Measurements from ENCODE around the gene UBE2G2. TPM values are rescaled to one million over a fixed set of nuclear protein-coding genes. Genes with fewer than 3 reads are reported as not detected.

UBE2G2 gene
- total RNA-seq, 1 donor: 75.3 TPM

- H3K4me2 ChIP-seq (ENCODE audit: insufficient read depth, low read length): no peak overlapping the region
- H3K27me3 ChIP-seq (ENCODE audit: insufficient read depth, low read length): no peaks in the 10 kb centered on the region
- H3K36me3 ChIP-seq (ENCODE audit: insufficient read depth, low read length): peaks cover 18% of the 10 kb centered on the region
- peaks cover 8% of the 10 kb centered on the region for H3K4me1 ChIP-seq (ENCODE audit: insufficient read depth, low read length)
- no peak overlapping the region for H3K4me3 ChIP-seq (ENCODE audit: insufficient read depth, low read length)
- peaks cover 94% of the 10 kb centered on the region for H3K79me2 ChIP-seq (ENCODE audit: insufficient read depth, low read length)
- peaks cover 57% of the 10 kb centered on the region for H4K20me1 ChIP-seq (ENCODE audit: insufficient read depth, low read length)
- TF ChIP-seq, protein P1, sequence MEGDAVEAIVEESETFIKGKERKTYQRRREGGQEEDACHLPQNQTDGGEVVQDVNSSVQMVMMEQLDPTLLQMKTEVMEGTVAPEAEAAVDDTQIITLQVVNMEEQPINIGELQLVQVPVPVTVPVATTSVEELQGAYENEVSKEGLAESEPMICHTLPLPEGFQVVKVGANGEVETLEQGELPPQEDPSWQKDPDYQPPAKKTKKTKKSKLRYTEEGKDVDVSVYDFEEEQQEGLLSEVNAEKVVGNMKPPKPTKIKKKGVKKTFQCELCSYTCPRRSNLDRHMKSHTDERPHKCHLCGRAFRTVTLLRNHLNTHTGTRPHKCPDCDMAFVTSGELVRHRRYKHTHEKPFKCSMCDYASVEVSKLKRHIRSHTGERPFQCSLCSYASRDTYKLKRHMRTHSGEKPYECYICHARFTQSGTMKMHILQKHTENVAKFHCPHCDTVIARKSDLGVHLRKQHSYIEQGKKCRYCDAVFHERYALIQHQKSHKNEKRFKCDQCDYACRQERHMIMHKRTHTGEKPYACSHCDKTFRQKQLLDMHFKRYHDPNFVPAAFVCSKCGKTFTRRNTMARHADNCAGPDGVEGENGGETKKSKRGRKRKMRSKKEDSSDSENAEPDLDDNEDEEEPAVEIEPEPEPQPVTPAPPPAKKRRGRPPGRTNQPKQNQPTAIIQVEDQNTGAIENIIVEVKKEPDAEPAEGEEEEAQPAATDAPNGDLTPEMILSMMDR (IDR thresholded peaks at IDR 0.05; ENCODE audit: extremely low read depth, low read depth, low read length): no peak
- DNase-seq (ENCODE audit: insufficient read length, low spot score, missing footprints): no peak
- no peak overlapping the region for H2AFZ ChIP-seq (ENCODE audit: low read length)
- H3K9me3 ChIP-seq (ENCODE audit: low read depth, low read length): no peaks in the 10 kb centered on the region
- no peak overlapping the region for H3K27ac ChIP-seq (ENCODE audit: low read depth, low read length)
Measured at GRCh38 chr21:44791246-44791645, 10.4 kb downstream of the UBE2G2 start.

- no peak for DNase-seq (ENCODE audit: insufficient read length, low spot score, missing footprints)
- TF ChIP-seq, protein P1 (IDR thresholded peaks at IDR 0.05; ENCODE audit: extremely low read depth, low read depth, low read length): no peak
- no peaks in the 10 kb centered on the region for H3K9me3 ChIP-seq (ENCODE audit: low read depth, low read length)
- H3K4me1 ChIP-seq (ENCODE audit: insufficient read depth, low read length): peaks cover 8% of the 10 kb centered on the region
- no peak overlapping the region for H3K4me3 ChIP-seq (ENCODE audit: insufficient read depth, low read length)
- no peak overlapping the region for H2AFZ ChIP-seq (ENCODE audit: low read length)
- peaks cover 94% of the 10 kb centered on the region for H3K79me2 ChIP-seq (ENCODE audit: insufficient read depth, low read length)
- H4K20me1 ChIP-seq (ENCODE audit: insufficient read depth, low read length): peaks cover 48% of the 10 kb centered on the region
- no peaks in the 10 kb centered on the region for H3K27me3 ChIP-seq (ENCODE audit: insufficient read depth, low read length)
- H3K27ac ChIP-seq (ENCODE audit: low read depth, low read length): no peak overlapping the region
- peaks cover 16% of the 10 kb centered on the region for H3K36me3 ChIP-seq (ENCODE audit: insufficient read depth, low read length)
- H3K4me2 ChIP-seq (ENCODE audit: insufficient read depth, low read length): no peak overlapping the region
Measured at GRCh38 chr21:44790368-44790767, 11.3 kb downstream of the UBE2G2 start.

DNA sequence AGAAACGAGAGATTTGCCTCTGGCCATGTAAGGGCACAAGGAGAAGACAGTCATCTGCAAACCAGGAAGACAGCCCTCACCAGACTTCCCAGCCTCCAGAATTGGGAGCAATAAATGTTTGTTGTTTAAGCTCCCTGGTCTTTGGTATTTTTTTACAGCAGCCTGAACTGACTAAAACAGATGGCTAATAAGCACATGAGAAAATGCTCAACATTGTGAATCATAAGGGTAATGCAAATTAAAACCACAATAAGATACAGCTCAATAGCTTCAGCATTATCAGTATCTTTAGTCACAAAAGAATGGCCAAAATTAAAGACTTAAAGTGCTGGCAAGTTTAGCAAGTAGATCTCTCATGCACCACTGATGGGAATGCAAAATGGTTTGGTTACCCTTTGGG, 11.7 kb downstream of the UBE2G2 start:
- Histone ChIP-seq H3K4me1 (ENCODE audit: insufficient read depth, low read length) (peaks cover 8% of the 10 kb centered on the region), H3K36me3 (ENCODE audit: insufficient read depth, low read length) (peaks cover 16% of the 10 kb centered on the region), H3K27ac (ENCODE audit: low read depth, low read length) (no peak overlapping the region), H4K20me1 (ENCODE audit: insufficient read depth, low read length) (peaks cover 48% of the 10 kb centered on the region), H3K9me3 (ENCODE audit: low read depth, low read length) (no peaks in the 10 kb centered on the region), H3K4me3 (ENCODE audit: insufficient read depth, low read length) (no peak overlapping the region), H3K27me3 (ENCODE audit: insufficient read depth, low read length) (no peaks in the 10 kb centered on the region), H2AFZ (ENCODE audit: low read length) (no peak overlapping the region), H3K79me2 (ENCODE audit: insufficient read depth, low read length) (peaks cover 94% of the 10 kb centered on the region), H3K4me2 (ENCODE audit: insufficient read depth, low read length) (no peak overlapping the region)
- TF ChIP-seq, protein P1 (IDR thresholded peaks at IDR 0.05; ENCODE audit: extremely low read depth, low read depth, low read length): no peak
- DNase-seq (ENCODE audit: insufficient read length, low spot score, missing footprints): peak; percentile 82

- DNase-seq (ENCODE audit: insufficient read length, low spot score, missing footprints): peak; percentile 71
- peaks cover 18% of the 10 kb centered on the region for H3K36me3 ChIP-seq (ENCODE audit: insufficient read depth, low read length)
- no peak overlapping the region for H3K4me3 ChIP-seq (ENCODE audit: insufficient read depth, low read length)
- H3K27me3 ChIP-seq (ENCODE audit: insufficient read depth, low read length): no peaks in the 10 kb centered on the region
- no peak overlapping the region for H2AFZ ChIP-seq (ENCODE audit: low read length)
- no peak overlapping the region for H3K4me2 ChIP-seq (ENCODE audit: insufficient read depth, low read length)
- H3K27ac ChIP-seq (ENCODE audit: low read depth, low read length): no peak overlapping the region
- peaks cover 45% of the 10 kb centered on the region for H4K20me1 ChIP-seq (ENCODE audit: insufficient read depth, low read length)
- peaks cover 8% of the 10 kb centered on the region for H3K4me1 ChIP-seq (ENCODE audit: insufficient read depth, low read length)
- TF ChIP-seq, protein P1 (IDR thresholded peaks at IDR 0.05; ENCODE audit: extremely low read depth, low read depth, low read length): no peak
- H3K9me3 ChIP-seq (ENCODE audit: low read depth, low read length): no peaks in the 10 kb centered on the region
- H3K79me2 ChIP-seq (ENCODE audit: insufficient read depth, low read length): peaks cover 90% of the 10 kb centered on the region
Measured at GRCh38 chr21:44785620-44786335, 15.8 kb downstream of the UBE2G2 start.

Data from osteoblast (primary cell).